GM18951 (cell line): ENCODE measurements around the gene OGA.

Experiments
- POLR2A ChIP-seq: IDR thresholded peaks from 4 replicates; pipeline ENCODE4 v1.6.1; 2011; ENCODE audit warnings: mild to moderate bottlenecking; ENCODE audit not compliant: insufficient read length, insufficient read depth; ENCODE audit errors: extremely low read depth
- in situ Hi-C: fragments of 300-500 bp; cut with MboI; formaldehyde crosslinking; loops from one replicate; pipeline ENCODE4 v1.12.0; 2022; ENCODE audit warnings: low sequenced_read_pairs, mixed read lengths, inconsistent platforms; ENCODE audit not compliant: unreplicated experiment

Gene OGA

DNA sequence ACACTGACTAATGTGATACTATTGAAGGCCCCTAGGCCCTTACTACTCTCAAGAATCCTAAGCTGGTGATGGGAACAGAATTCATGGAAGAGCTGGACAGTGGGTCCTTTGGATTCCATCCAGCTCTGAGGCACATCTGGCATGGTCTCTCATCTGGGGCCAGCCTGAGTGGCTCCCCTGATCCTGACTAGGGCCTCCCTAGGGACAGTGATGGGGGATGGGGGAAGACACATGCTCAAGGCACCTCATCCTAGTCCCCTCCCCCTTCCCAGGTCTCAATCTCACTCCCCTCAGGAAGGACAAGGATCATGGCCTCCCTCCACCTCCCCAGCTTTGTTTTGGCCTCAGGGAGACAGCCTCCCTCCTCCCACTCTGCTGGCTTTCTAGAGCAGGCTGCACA, 23.6 kb upstream of the OGA start:
- in situ Hi-C loops: no loop called here
- no peak for TF ChIP-seq POLR2A

DNA sequence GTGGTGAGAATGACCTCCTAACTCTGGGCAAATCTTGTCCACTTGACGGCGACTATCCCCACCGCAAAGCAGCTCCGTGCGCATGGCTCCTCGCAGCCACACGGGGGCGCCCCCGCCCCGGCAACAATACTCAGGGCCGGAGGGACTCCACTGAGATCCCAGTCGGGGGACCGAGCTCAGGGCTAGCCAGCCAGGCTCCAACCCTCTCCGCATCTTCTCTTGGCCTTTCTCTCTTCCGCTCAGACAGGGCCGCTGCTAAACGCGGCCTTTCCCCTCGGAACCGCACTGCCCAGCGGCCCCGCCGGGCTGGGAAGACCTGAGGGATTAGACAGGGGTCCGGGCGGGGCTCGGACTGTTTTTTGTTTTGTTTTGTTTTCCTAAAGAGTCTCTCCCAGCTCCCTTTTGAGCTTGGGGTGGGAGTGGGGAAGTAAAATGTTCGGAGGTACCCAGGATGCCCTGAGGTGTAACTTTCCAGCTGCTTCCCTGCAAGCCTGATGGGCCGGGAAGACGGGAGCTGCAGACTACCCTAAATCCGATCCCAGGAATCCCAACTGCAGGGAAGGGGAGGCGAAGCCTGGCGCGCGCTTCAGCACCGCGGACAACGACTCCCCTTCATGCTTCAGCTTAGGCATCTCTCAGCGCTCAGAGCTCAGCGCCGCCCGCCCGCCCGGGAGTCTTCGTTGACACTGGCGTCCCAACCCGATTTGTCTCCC, 22.7 kb upstream of the OGA start:
- TF ChIP-seq POLR2A: no peak
- in situ Hi-C loops: no loop called here

DNA sequence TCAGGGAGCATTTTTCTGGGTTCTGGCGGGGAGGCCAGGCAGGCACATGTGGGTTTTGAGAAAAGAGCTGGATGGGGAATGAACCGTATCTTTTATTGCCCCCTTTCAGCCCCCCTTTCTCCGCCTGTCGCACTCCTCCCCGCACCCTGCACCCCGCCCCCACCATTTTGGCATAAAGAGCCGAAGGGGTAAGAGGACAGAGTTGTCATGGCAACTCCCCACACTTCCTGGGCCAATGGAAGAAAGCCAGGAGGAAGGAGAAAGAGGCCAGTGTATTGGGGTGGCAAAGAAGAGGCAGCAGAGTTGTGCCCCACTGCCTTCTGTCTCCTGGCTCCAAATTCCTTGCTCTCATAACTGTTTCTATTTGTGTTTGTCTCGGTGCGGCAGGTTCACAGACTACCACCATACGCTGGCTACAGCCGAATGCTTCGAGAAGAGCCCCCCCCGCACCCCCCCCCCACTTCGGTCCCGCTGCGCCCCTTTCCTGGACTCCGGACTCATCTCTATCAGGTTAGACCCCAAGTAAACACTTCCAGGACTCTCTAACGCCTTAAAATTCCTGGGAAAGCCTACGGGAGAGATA, 21.9 kb upstream of the OGA start:
- TF ChIP-seq POLR2A: no peak
- in situ Hi-C loops: no loop called here

DNA sequence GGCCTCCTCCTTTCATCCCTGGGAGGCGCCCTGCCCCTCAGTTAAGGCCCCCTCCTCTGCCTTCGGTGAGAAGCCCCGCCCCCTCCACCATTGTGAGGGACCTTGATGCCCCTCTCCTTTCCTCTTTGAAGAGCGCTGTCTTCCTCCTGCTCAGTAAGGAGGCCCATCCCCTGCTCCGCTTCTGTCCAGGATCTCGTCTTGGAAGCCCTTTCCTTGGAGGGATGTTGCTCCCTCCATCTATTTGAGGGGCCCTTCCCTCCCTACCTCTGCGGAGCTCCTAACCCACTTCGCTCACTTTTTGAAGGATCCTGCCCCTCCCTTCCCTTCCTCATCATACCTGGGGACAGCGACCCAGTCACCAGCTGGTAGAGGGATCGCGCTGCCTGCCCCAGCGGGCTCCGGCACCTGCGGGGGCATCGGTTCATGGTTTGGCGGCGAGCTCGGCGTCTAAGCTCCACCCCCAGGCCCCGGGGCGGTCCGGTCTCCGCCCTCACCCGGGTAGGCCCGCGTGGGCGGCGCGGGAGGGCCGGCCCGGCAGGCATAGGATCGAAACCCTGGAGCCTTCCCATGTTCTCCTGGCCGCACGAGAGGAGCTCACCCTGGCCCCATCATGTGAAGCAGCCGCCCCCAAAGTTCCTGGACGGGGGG, 21.3 kb upstream of the OGA start:
- no peak for TF ChIP-seq POLR2A
- in situ Hi-C loops: no loop called here

DNA sequence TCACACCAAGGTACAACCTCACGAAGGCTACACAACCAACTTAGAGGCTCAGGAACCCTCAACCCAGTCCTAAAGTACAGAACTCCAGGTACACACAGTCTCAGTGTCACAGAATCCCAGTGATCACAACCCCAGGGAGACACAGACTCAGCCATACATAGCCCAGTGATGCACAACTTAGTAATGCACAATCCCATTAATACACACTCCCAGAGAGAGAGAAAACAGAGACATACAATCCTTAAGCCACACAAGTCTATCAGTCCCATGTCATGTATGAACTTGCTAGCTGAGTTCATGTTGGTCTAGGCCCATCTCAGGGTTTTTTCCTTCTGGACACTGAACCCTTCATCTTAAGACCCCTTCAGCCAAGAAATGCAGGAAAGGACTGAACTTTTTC, 20.8 kb upstream of the OGA start:
- TF ChIP-seq POLR2A: no peak
- in situ Hi-C loops: no loop called here

DNA sequence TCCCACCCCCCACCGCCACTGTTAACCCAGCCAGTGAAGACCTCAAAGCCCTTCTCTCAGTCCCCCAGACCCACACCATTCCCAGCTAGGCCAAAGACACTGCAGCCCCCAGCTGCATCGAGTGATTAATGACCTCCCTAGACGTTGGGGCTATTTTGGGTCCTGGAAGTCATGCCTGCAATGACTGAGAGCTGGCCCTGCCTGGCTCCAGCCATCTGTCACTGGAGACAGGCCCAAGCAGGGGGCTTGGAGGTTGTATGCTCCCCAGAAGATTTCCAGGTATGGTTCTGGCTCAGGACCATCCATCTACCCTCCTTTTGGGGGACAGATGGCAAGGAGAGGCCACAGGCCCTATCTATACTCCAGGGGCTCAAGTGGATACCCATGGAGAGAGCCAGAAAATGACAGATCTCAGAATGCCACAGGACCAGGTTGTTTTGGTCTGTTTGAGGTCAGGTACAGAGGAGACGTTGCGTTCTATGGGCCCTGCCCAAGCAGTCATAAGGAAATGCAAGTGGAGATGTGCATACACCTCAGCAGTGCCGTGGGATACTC, 20.2 kb upstream of the OGA start:
- no peak for TF ChIP-seq POLR2A
- in situ Hi-C loops: no loop called here

DNA sequence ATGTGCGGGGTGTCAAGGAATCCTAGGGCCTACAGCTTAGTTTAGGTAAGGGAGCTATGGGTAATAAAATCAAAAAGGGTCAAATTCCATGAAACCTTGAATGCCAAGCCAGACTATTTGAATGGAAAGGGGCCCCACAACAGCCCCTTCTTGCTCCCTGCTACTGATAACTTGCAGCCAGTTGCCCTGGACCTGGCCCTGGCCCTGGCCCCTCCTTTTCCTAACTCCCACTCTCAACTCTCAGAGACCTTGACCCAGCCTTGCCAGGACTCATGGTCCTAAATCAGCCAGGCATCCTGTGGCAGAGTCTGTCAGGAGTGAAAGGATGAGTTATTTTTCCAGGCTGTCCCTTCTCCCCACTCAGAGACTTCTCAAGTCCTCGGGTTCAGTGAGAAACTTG, 19.5 kb upstream of the OGA start:
- in situ Hi-C loops: no loop called here
- no peak for TF ChIP-seq POLR2A

DNA sequence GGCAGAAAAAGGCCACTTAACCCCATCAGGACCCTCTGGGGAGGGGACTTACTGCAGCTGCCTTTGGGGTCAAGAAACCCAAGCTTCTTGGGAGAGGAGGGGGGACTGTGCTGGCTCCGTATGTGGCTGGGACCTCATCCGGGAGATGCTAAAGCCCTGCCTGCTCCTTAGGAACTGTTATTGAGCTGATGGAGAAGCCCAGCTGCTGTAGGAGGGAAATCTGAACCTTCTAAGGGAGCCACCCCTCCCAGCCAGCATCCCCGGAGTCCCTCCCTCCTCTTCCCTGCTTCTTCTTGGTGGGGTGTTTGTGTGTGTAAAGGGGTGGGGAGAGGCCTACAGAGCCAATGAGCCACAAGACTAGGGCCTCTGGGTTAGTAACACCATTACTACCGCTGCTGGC, 17.1 kb upstream of the OGA start:
- TF ChIP-seq POLR2A: no peak
- in situ Hi-C loops: no loop called here

DNA sequence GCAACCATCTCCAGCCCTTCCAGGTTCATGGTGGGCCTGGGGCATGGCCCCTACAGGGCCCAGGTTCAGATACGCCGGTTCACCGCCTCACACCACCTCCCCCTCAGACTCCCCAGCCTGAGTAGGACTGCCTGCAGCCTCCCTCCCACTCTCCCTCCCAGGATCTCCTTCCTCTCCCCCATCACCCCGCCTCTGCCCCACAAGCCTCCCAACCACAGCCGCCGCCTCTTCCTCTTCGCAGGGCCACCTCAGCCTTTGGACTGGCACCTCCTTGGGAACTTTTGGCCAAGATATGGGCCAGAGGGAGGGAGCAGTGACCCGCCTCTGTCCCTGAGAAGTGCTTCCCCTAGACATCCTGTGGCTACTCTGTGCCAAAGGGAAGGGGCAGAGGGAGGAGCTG, 16.1 kb upstream of the OGA start:
- in situ Hi-C loops: loop anchor here (5.0 kb wide), 1 partner anchor 178 kb away; no protein-coding TSS in a partner anchor
- TF ChIP-seq POLR2A: no peak

DNA sequence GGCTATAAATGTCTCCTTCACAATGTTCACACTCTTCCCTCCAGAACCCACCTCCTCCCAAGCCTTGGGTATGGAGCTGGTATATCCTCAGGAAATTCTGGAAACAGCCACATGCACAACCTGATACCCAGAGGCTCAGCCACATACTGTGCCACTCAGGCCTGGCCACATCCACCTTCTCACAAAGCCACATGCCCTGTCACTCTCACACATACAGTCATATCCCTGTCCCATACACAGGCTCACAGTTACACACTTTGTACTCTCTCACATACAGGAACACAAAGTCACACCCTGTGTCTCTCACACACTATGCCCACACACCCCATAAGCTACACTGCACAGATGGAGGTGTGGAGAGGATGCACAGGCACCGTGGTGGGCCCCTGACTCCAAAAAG, 15.2 kb upstream of the OGA start:
- TF ChIP-seq POLR2A: no peak
- in situ Hi-C loops: loop anchor here (5.0 kb wide), 1 partner anchor 179 kb away; no protein-coding TSS in a partner anchor

DNA sequence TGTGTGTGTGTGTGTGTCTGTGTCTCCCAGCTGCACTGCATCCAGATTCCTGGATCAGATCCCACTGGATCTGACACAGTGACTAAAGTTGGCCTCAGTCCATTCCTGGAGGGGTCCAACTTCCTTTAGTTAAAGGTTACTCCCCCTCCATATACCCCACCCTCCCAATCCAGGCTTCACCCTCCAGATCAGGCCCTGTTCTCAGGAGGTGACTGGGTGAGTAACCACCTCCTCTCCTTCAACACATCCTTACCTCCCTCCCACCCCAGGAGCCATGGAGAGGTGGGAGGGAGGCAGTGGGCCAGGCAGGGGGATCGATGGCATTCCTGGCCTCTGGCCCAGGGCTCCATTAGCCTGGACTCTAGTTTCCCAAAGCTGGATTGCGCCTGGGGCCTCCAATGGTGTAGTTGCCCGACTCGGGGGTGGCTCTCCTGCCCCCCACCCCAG, 14.1 kb upstream of the OGA start:
- in situ Hi-C loops: loop anchor here (5.0 kb wide), 1 partner anchor 180 kb away; no protein-coding TSS in a partner anchor
- TF ChIP-seq POLR2A: no peak

DNA sequence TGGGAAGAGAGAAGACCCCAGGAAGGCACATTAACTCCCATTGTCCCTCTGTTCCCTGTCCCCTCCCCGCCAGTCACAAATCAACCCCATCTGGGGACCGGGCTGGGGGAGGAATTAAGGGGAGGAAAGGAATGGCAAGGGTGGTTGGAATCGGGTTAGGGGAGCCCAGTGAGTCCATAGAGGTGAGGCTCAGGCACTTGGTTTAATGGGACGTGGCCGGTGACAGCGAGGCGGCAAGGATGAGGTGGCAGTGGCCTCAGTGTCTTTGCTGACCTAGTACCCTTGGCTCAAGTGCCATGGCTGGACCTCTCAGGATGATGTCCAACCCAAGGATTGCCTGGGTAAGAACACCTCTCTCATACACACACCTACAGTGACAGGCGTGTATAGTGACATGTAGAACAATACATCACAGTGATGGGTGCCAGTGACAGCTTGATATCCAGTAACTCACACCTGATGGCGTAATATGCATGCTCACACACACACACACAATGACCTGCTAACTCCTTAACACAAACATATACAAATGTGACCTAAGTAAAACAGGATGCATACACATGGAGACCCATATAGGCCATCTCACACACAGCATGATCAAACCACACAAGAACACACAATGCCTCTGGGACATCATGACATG, 13.0 kb upstream of the OGA start:
- no peak for TF ChIP-seq POLR2A
- in situ Hi-C loops: loop anchor here (5.0 kb wide), 1 partner anchor 181 kb away; no protein-coding TSS in a partner anchor

DNA sequence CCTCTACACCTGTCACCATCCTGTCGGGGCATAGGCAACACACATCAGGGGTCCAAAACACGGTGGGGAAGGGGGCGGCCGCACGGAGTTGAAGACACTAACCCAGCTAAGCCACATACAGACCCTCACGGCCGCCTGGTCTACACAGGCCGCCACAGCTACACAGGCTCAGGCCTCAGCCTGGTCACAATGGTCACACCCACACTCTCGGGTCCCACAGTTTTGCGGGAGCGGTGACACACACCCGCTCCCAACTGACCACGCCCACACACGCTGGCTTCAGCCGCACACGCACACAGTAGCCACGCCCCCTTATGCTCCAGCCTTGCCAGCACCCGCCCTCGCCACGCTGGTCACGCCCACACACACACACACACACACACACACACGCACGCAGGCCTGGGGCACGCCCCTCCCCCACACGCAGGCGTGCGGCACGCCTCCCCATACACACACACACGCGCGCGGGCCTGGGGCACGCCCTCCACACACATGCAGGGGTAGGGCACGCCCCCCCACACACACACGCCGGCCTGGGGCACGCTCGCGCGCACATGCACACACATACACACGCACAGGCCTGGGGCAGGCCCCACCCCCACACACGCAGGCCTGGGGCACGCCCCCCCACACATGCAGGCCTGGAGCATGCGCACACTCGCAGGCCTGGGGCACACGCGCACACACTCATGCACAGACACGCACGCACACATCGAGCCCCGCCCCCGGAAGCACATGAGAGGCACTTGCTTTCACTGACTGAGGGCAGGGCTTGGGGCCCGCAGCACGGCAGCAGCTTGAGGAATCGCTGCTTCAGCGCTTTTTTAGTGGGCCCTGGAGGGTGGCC, 12.3 kb upstream of the OGA start:
- in situ Hi-C loops: loop anchor here (5.0 kb wide), 1 partner anchor 182 kb away; no protein-coding TSS in a partner anchor
- TF ChIP-seq POLR2A: peak; percentile 61
